HepG2 (cell line): ENCODE data around the gene MPST. TPM values are rescaled to one million over a fixed set of nuclear protein-coding genes. Genes with fewer than 3 reads are reported as not detected.

Experiments used
- GABPB1 ChIP-seq: IDR thresholded peaks from 2 replicates; pipeline ENCODE4 v1.6.1; 2016; ENCODE audit warnings: mild to moderate bottlenecking, missing genetic modification reagents, moderate library complexity, missing compliant biosample characterization
- SKIL ChIP-seq: sonication (generic); formaldehyde crosslinking; IDR thresholded peaks from 2 replicates; pipeline ENCODE4 v1.8.0; 2022; ENCODE audit warnings: missing genetic modification reagents, mild to moderate bottlenecking, moderate library complexity, borderline replicate concordance
- TGIF2 ChIP-seq: IDR thresholded peaks from 2 replicates; pipeline ENCODE4 v1.6.1; 2016; ENCODE audit warnings: control low read depth, missing compliant biosample characterization
- ZBTB43 ChIP-seq: sonication (generic); formaldehyde crosslinking; conservative IDR thresholded peaks from 2 replicates; pipeline ENCODE4 v1.4.0; 2020; ENCODE audit warnings: missing genetic modification reagents
- ZNF143 ChIP-seq: sonication (generic); formaldehyde crosslinking; IDR thresholded peaks from 2 replicates; pipeline ENCODE4 v1.4.0; 2020; ENCODE audit warnings: missing genetic modification reagents
- ZNF260 ChIP-seq: sonication (generic); formaldehyde crosslinking; IDR thresholded peaks from 2 replicates; pipeline ENCODE4 v1.4.0; 2020; ENCODE audit warnings: missing genetic modification reagents, low read depth, mild to moderate bottlenecking, borderline replicate concordance
- ZNF687 ChIP-seq: sonication (generic); formaldehyde crosslinking; IDR thresholded peaks from 2 replicates; pipeline ENCODE4 v1.5.1; 2020; ENCODE audit warnings: mild to moderate bottlenecking, missing genetic modification reagents, moderate library complexity
- ZNF709 ChIP-seq: sonication (generic); formaldehyde crosslinking; IDR thresholded peaks from 2 replicates; pipeline ENCODE4 v1.5.0; 2020; ENCODE audit warnings: mild to moderate bottlenecking, missing genetic modification reagents
- polyA plus RNA-seq, 8 experiments: library from polyadenylated mRNA; depleted of rRNA in 3 of 8; stranded (reverse) in 7 of 8; unstranded in 1 of 8; fragments of >200 nt; fragmentation: Illumina TruSeq in 4 of 8; extraction: Trizol in 4 of 8; gene quantifications; 2 replicates each; pipeline versions ENCODE4 v1.2.1 to v1.2.3, GENCODE V29; 2011 to 2016; ENCODE audit warnings: low read depth in 4 of 8, missing spikeins in 1 of 8, mixed read lengths in 1 of 8; ENCODE audit not compliant: insufficient read depth in 1 of 8
- total RNA-seq, 5 experiments: library from RNA; depleted of rRNA; stranded (reverse); fragments of >200 nt; fragmentation: Illumina TruSeq; extraction: Trizol; gene quantifications; 2 replicates each; pipeline ENCODE4 v1.2.3, GENCODE V29; 2016; ENCODE audit warnings: low read depth in 1 of 5
- TF ChIP-seq, protein P1 (sequence below): sonication (generic); formaldehyde crosslinking; IDR thresholded peaks from 2 replicates; pipeline ENCODE4 v1.8.1; 2023; ENCODE audit warnings: mild to moderate bottlenecking, missing genetic modification reagents, borderline replicate concordance
- TF ChIP-seq, protein P2 (sequence below): sonication (generic); formaldehyde crosslinking; IDR thresholded peaks from 2 replicates; pipeline ENCODE4 v1.5.0; 2020; ENCODE audit warnings: mild to moderate bottlenecking, missing genetic modification reagents
- TF ChIP-seq, protein P3 (sequence below): sonication (generic); formaldehyde crosslinking; IDR thresholded peaks from 2 replicates; pipeline ENCODE4 v1.9.0; 2021; ENCODE audit warnings: mild to moderate bottlenecking, missing genetic modification reagents

MPST gene
- total and polyA plus RNA-seq, 2 of the 13 experiments (the other 11 are each of a cell fraction or from before 2014, with no cell fraction given): 133 to 141 TPM

DNA sequence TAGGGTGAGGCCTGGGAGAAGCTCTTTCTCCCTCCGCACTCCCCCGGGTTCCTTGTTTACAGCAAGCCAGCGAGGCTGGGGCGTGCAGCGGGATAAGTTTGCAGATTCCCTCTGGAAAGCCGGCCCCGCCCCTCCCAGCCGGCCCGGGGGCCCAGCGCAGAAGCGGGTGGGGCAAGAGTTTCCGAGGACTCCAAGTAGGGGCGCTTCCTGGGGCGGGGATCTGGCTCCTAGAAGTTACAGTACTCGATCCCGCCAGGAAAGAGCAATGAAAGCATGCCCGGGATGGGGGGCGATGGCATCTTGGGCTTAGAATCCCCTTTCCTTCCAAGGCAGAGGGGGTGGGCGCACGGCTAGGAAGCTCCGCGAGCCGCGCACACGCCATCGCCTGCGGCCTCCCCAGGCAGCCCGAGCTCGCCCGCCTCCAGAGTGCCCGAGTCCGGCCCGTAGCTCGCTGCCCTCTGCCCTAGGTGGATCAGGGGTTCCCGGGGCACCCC is 680 bp upstream of the MPST start (continued):
- TF ChIP-seq, protein P1, sequence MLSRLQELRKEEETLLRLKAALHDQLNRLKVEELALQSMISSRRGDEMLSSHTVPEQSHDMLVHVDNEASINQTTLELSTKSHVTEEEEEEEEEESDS: no peak
- TF ChIP-seq, protein P2, sequence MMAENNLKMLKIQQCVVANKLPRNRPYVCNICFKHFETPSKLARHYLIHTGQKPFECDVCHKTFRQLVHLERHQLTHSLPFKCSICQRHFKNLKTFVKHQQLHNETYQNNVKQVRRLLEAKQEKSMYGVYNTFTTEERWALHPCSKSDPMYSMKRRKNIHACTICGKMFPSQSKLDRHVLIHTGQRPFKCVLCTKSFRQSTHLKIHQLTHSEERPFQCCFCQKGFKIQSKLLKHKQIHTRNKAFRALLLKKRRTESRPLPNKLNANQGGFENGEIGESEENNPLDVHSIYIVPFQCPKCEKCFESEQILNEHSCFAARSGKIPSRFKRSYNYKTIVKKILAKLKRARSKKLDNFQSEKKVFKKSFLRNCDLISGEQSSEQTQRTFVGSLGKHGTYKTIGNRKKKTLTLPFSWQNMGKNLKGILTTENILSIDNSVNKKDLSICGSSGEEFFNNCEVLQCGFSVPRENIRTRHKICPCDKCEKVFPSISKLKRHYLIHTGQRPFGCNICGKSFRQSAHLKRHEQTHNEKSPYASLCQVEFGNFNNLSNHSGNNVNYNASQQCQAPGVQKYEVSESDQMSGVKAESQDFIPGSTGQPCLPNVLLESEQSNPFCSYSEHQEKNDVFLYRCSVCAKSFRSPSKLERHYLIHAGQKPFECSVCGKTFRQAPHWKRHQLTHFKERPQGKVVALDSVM (CRISPR knock-in tag): peak; percentile 47; the same call in 1 of the 2 replicates
- 0 out of 2 replicates have a peak, but pooled peaks have one; percentile 24 for TF ChIP-seq SKIL (CRISPR knock-in tag)
- TF ChIP-seq TGIF2 (CRISPR knock-in tag): no peak
- TF ChIP-seq ZNF143 (CRISPR knock-in tag): no peak
- TF ChIP-seq ZNF709 (CRISPR knock-in tag): 0 out of 2 replicates have a peak, but pooled peaks have one; percentile 73
- TF ChIP-seq ZNF687 (CRISPR knock-in tag): peak; percentile 74
- TF ChIP-seq ZNF260 (CRISPR knock-in tag): no peak
- TF ChIP-seq, protein P3, sequence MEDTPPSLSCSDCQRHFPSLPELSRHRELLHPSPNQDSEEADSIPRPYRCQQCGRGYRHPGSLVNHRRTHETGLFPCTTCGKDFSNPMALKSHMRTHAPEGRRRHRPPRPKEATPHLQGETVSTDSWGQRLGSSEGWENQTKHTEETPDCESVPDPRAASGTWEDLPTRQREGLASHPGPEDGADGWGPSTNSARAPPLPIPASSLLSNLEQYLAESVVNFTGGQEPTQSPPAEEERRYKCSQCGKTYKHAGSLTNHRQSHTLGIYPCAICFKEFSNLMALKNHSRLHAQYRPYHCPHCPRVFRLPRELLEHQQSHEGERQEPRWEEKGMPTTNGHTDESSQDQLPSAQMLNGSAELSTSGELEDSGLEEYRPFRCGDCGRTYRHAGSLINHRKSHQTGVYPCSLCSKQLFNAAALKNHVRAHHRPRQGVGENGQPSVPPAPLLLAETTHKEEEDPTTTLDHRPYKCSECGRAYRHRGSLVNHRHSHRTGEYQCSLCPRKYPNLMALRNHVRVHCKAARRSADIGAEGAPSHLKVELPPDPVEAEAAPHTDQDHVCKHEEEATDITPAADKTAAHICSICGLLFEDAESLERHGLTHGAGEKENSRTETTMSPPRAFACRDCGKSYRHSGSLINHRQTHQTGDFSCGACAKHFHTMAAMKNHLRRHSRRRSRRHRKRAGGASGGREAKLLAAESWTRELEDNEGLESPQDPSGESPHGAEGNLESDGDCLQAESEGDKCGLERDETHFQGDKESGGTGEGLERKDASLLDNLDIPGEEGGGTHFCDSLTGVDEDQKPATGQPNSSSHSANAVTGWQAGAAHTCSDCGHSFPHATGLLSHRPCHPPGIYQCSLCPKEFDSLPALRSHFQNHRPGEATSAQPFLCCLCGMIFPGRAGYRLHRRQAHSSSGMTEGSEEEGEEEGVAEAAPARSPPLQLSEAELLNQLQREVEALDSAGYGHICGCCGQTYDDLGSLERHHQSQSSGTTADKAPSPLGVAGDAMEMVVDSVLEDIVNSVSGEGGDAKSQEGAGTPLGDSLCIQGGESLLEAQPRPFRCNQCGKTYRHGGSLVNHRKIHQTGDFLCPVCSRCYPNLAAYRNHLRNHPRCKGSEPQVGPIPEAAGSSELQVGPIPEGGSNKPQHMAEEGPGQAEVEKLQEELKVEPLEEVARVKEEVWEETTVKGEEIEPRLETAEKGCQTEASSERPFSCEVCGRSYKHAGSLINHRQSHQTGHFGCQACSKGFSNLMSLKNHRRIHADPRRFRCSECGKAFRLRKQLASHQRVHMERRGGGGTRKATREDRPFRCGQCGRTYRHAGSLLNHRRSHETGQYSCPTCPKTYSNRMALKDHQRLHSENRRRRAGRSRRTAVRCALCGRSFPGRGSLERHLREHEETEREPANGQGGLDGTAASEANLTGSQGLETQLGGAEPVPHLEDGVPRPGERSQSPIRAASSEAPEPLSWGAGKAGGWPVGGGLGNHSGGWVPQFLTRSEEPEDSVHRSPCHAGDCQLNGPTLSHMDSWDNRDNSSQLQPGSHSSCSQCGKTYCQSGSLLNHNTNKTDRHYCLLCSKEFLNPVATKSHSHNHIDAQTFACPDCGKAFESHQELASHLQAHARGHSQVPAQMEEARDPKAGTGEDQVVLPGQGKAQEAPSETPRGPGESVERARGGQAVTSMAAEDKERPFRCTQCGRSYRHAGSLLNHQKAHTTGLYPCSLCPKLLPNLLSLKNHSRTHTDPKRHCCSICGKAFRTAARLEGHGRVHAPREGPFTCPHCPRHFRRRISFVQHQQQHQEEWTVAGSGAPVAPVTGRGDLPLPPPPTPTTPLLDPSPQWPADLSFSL (CRISPR knock-in tag): no peak
- peak; percentile 22; the same call in 1 of the 2 replicates for TF ChIP-seq ZBTB43 (CRISPR knock-in tag)
- peak; percentile 45; the same call in 1 of the 2 replicates for TF ChIP-seq GABPB1 (CRISPR knock-in tag)
